Subcutaneous adipose tissue (tissue), 4 donors: ENCODE measurements around the gene TBC1D1. TPM values are rescaled to one million over a fixed set of nuclear protein-coding genes. Genes with fewer than 3 reads are reported as not detected.

ENCODE experiments used
- total RNA-seq, 4 donors: library from RNA; depleted of rRNA; stranded (reverse); fragments of >200 nt; gene quantifications; one replicate each; pipeline ENCODE4 v1.1.0, GENCODE V29; 2016
- TF ChIP-seq, protein P1 (sequence below): fragments of 450-650 bp; IDR thresholded peaks from one replicate; pipeline ENCODE4 v1.5.1; 2016; ENCODE audit warnings: low read depth, mild to moderate bottlenecking, control low read depth, antibody characterized with exemption, moderate library complexity

TBC1D1 gene
- total RNA-seq, 4 donors from 2014 or later: 60.3 to 123 (median 87.6) TPM

DNA sequence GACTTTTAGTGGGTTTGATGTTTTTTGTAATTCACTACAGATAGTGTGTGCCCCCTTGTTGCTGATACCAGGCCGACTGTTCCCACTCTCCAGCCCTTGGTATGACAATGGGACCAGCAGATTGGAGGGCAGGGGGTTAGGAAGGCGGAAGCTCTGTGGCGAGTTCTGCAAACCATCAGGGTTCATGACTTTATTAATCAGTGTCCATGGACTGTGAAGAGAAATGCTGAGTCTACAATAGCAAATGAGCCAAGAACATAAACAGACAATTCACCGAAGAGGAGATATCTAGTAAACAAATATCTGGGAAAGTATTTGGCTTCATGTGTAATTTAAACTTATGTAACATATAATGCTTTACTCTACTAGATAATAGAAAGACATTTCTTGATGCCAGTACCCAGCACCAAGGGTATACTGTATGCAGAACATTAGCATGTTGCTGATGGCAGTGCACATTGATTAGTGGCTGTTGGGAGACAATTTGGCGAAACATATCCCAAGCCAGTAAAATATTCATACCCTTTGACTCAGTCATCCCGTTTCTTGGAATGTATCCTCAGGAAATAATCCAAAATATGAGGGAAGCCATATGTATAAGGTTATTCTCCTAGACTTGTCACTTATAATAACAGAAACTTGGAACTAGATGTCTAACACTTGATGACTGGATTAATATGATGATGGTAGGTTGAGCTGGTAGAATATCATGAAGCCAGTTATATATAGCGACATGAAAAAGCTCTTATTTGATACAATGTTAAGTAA is 238.8 kb downstream of the TBC1D1 start:
- TF ChIP-seq, protein P1, sequence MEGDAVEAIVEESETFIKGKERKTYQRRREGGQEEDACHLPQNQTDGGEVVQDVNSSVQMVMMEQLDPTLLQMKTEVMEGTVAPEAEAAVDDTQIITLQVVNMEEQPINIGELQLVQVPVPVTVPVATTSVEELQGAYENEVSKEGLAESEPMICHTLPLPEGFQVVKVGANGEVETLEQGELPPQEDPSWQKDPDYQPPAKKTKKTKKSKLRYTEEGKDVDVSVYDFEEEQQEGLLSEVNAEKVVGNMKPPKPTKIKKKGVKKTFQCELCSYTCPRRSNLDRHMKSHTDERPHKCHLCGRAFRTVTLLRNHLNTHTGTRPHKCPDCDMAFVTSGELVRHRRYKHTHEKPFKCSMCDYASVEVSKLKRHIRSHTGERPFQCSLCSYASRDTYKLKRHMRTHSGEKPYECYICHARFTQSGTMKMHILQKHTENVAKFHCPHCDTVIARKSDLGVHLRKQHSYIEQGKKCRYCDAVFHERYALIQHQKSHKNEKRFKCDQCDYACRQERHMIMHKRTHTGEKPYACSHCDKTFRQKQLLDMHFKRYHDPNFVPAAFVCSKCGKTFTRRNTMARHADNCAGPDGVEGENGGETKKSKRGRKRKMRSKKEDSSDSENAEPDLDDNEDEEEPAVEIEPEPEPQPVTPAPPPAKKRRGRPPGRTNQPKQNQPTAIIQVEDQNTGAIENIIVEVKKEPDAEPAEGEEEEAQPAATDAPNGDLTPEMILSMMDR: no peak

DNA sequence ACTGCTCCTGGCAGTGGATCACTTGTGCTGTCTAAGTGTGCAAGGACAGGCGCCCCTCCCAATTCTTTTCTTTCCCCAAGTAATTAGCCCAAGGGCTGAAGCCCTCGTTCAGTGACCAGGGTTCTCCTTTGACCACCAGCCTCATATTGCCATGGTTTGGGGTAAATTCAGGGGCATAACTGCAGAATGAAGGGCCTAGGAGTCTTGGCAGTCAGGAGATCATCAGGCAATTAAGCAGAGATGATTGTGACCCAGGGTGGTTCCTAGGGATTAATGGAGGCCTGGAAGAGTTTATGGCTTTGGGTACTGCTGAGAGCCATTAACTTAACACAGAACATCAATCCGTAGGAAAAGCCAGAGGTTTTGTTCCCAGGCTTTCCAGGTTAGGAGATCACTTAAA is 240.0 kb downstream of the TBC1D1 start:
- TF ChIP-seq, protein P1: no peak

DNA sequence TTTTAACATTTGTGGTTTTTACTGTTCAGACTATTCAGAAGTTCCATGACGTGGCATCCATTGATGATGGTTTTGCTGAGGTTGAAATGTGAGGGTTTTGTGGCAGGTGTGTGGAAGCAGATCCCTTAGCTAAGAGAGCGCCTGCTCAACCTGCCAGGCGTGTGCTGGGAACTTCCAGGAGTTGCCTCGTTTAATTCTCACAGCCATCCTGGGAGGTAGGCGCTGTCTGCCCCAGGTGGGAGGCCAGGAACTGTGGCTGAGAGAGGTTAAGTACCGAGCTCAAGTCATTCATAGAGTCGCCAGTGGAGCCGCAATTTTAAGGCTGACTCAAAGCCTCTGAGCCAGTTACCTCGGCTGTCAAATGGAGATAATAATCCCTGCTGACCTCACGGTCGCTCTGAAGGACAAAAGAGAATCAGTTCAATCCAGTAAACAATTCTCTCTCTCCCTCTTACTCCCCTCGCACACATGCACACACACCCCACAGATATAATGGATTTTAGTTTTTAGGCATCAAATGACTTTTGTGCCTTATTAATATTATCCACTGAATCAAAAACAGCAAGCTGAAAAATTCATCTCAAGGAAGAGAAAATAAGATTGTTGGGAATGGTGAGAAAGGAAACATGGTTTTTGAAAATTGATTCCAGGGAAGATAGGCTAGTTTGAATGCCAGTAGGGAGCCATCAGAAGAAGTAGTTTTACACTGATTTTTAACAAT is 240.6 kb downstream of the TBC1D1 start:
- TF ChIP-seq, protein P1: no peak

DNA sequence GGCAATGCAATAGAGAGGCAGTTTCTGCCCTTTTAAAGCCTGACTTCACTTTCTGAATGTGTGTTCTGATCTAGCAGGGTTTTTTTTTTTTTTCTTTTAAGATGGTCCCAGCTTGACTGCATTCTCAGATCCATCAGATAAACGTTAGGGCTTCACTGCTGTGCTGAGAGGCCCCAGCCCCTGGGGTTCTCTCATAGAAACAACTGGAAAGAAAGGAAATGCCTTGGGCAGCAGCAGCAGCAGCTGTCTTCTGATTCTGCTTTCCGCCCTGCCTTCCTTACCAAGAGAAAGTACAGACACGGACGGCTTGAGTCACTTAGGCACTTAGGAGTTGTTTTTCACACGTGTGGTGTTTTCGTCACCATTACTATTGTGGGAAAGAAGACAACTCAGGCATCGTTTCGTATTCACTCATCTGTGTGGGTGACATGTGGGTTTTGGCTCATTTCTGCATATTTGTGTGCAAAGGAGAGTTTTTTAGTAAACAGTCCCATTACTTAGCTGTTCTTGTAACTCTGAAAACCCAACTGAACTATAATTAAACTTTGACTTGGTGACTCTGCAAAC is 241.3 kb downstream of the TBC1D1 start:
- TF ChIP-seq, protein P1: no peak

DNA sequence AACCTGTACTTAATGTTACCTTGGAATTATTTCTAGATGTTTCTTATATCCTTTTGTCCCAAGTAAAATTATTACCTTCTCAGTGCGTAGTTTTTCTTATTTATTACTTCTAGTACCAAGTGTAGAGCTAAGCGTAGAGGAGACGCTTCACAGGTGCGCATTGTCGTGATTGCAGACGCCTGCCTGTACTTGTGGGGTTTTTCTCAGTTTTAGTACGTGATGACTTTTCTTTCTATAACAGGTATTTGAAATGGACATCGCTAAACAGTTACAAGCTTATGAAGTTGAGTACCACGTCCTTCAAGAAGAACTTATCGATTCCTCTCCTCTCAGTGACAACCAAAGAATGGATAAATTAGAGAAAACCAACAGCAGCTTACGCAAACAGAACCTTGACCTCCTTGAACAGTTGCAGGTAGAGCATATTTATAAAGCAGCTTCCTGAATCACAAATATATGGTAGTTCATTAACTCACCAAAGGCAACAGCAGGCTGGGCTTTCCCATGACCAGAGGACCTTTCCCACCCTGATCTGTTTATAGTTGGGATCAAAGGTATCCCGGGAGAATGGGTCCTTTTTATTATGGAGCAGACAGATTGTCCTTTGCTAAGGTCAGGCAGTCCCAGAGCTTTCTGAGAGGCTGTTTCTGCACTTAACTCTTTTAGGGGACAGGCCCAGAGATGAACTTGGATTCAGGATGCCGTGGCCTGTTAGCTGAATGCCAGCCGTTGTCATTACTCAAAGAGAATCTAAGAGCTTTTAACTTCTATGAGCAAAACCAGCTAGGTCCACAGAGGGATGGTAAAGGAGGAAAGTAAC is 242.2 kb downstream of the TBC1D1 start:
- TF ChIP-seq, protein P1: no peak

DNA sequence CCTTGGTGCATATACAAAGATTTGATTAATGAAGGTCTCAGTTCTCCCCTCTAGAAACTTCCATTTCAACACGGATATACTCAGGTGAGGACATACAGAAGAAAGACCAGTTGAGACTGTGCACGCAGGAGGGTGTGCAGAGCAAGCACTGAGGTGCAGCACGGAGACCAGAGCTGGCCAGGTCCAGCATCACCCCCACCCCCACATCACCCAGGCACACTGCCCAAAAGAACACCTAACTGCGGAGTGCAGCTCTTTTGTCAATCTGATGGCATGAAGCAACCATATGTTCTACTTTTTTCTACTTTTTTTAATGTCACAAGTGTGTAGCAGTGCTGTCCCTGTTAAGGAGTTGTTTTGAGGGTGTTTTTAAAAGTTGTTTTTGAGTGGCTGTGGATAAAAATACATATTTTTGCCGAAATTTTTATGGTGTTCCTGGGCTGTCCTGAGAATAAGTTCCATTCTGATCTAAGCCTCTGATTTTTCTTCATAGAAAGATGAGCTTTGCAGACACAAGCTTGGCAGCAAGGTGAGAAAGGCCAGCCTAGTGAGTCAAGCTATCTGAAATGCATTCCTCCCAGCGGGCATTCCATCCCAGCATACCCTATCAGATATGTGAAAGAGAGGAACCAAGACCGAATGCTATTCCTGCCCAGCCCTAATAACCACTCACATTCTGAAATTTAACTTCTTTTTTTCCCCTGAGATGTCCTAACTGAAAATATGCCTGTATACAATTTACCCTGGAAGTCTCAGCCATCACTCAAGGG is 243.0 kb downstream of the TBC1D1 start:
- TF ChIP-seq, protein P1: no peak
